GM21717 (cell line): Measurements from ENCODE around the gene RNF220.

ENCODE experiments used
- ATAC-seq: cut with Tn5 transposase; IDR thresholded peaks from one replicate; pipeline ENCODE4 v1.9.1; 2021; ENCODE audit warnings: mild to moderate bottlenecking, moderate library complexity; ENCODE audit not compliant: unreplicated experiment

RNF220 gene

GRCh38 chr1:44605914-44606615 is 201.0 kb downstream of the RNF220 start:
- no peak for ATAC-seq

- no peak for ATAC-seq
Observed at GRCh38 chr1:44606701-44607281, 201.7 kb downstream of the RNF220 start.

- no peak for ATAC-seq
Observed at GRCh38 chr1:44608141-44608540, 203.1 kb downstream of the RNF220 start.

GRCh38 chr1:44609412-44609767 is 204.3 kb downstream of the RNF220 start:
- ATAC-seq, result no peak

- no peak for ATAC-seq
Observed at GRCh38 chr1:44609768-44610526, 204.9 kb downstream of the RNF220 start.

GRCh38 chr1:44610527-44611148 is 205.6 kb downstream of the RNF220 start:
- no peak for ATAC-seq

GRCh38 chr1:44611419-44611818 is 206.4 kb downstream of the RNF220 start:
- ATAC-seq, result no peak

GRCh38 chr1:44611866-44612265 is 206.8 kb downstream of the RNF220 start:
- no peak for ATAC-seq

- no peak for ATAC-seq
Observed at GRCh38 chr1:44613941-44614340, 208.9 kb downstream of the RNF220 start.

- no peak for ATAC-seq
Observed at GRCh38 chr1:44616284-44616990, 211.4 kb downstream of the RNF220 start.

- no peak for ATAC-seq
Observed at GRCh38 chr1:44616991-44617702, 212.1 kb downstream of the RNF220 start.

GRCh38 chr1:44617703-44618029 is 212.6 kb downstream of the RNF220 start:
- ATAC-seq, result no peak

GRCh38 chr1:44619261-44619900 is 214.3 kb downstream of the RNF220 start:
- ATAC-seq, result no peak

GRCh38 chr1:44620072-44620471 is 215.0 kb downstream of the RNF220 start:
- no peak for ATAC-seq

- no peak for ATAC-seq
Observed at GRCh38 chr1:44621841-44622286, 216.8 kb downstream of the RNF220 start.

- no peak for ATAC-seq
Observed at GRCh38 chr1:44624268-44624901, 219.3 kb downstream of the RNF220 start.

- no peak for ATAC-seq
Observed at GRCh38 chr1:44625348-44625747, 220.3 kb downstream of the RNF220 start.

GRCh38 chr1:44628962-44629756 is 224.1 kb downstream of the RNF220 start:
- no peak for ATAC-seq

- no peak for ATAC-seq
Observed at GRCh38 chr1:44630116-44630515, 225.1 kb downstream of the RNF220 start.
